ENCODE data around the gene MYCN. TPM values are rescaled to one million over a fixed set of nuclear protein-coding genes. Genes with fewer than 3 reads are reported as not detected.

MYCN gene
- total and polyA plus RNA-seq, 4 donors = 0.16 to 1.3 TPM; not detected in 2

GRCh38 chr2:15986644-15987043 lies 46.3 kb downstream of the MYCN start:
- WGBS = 86% methylated on average over 4 of the region's 4 CpGs
- DNase-seq (ENCODE audit: low spot score) = no peak

GRCh38 chr2:15988733-15989132 lies 48.4 kb downstream of the MYCN start:
- WGBS = 88% methylated on average over 5 of the region's 5 CpGs
- Histone ChIP-seq H3K36me3 (ENCODE audit: control insufficient read depth in 4 of 4, insufficient read depth in 3 of 4, low read depth in 1 of 4, low read length in 3 of 4) (no peaks in the 10 kb centered on the region), H3K4me1 (ENCODE audit: control insufficient read depth in 4 of 4, insufficient read depth in 4 of 4, low read length in 3 of 4) (no peaks in the 10 kb centered on the region), H3K27me3 (ENCODE audit: control insufficient read depth in 4 of 4, insufficient read depth in 4 of 4, low read length in 3 of 4) (no peaks in the 10 kb centered on the region), H3K27ac (ENCODE audit: low read depth in 1 of 2, low read length in 2 of 2) (no peak overlapping the region), H3K9me3 (ENCODE audit: control insufficient read depth in 4 of 4, low read length in 3 of 4) (no peaks in the 10 kb centered on the region), H3K9ac (ENCODE audit: low read depth in 1 of 2, low read length in 2 of 2) (no peak overlapping the region), H3K4me3 (ENCODE audit: low read depth in 1 of 3, low read length in 3 of 3) (no peak overlapping the region)
- TF ChIP-seq REST (IDR thresholded peaks at IDR 0.05) (no peak), HNF4A (conservative IDR thresholded peaks at IDR 0.05) (no peak), ZBTB33 (IDR thresholded peaks at IDR 0.05) (no peak), NR2F2 (IDR thresholded peaks at IDR 0.05) (no peak), HNF4G (IDR thresholded peaks at IDR 0.05) (no peak), GABPA (IDR thresholded peaks at IDR 0.05 in 1 of 2, conservative IDR thresholded peaks at IDR 0.05 in 1 of 2) (no peak), SP1 (IDR thresholded peaks at IDR 0.05) (no peak), RAD21 (IDR thresholded peaks at IDR 0.05) (no peak), RXRA (IDR thresholded peaks at IDR 0.05) (no peak), JUND (IDR thresholded peaks at IDR 0.05) (no peak)
- TF ChIP-seq, protein P1, sequence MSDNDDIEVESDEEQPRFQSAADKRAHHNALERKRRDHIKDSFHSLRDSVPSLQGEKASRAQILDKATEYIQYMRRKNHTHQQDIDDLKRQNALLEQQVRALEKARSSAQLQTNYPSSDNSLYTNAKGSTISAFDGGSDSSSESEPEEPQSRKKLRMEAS (IDR thresholded peaks at IDR 0.05) = no peak
- TF ChIP-seq, protein P2, sequence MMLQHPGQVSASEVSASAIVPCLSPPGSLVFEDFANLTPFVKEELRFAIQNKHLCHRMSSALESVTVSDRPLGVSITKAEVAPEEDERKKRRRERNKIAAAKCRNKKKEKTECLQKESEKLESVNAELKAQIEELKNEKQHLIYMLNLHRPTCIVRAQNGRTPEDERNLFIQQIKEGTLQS (IDR thresholded peaks at IDR 0.05) = no peak
- TF ChIP-seq, protein P3, sequence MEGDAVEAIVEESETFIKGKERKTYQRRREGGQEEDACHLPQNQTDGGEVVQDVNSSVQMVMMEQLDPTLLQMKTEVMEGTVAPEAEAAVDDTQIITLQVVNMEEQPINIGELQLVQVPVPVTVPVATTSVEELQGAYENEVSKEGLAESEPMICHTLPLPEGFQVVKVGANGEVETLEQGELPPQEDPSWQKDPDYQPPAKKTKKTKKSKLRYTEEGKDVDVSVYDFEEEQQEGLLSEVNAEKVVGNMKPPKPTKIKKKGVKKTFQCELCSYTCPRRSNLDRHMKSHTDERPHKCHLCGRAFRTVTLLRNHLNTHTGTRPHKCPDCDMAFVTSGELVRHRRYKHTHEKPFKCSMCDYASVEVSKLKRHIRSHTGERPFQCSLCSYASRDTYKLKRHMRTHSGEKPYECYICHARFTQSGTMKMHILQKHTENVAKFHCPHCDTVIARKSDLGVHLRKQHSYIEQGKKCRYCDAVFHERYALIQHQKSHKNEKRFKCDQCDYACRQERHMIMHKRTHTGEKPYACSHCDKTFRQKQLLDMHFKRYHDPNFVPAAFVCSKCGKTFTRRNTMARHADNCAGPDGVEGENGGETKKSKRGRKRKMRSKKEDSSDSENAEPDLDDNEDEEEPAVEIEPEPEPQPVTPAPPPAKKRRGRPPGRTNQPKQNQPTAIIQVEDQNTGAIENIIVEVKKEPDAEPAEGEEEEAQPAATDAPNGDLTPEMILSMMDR (IDR thresholded peaks at IDR 0.05; ENCODE audit: low read depth, low read length, missing input control) = no peak
- no peak for DNase-seq (ENCODE audit: low spot score)

More at GRCh38 chr2:15986644-15987043, 46.3 kb downstream of the MYCN start:
- H3K27me3 ChIP-seq (ENCODE audit: control insufficient read depth in 4 of 4, insufficient read depth in 4 of 4, low read length in 3 of 4) = no peaks in the 10 kb centered on the region
- H3K4me1 ChIP-seq (ENCODE audit: control insufficient read depth in 4 of 4, insufficient read depth in 4 of 4, low read length in 3 of 4) = no peaks in the 10 kb centered on the region
- no peak overlapping the region for H3K4me3 ChIP-seq (ENCODE audit: low read depth in 1 of 3, low read length in 3 of 3)
- no peak overlapping the region for H3K9ac ChIP-seq (ENCODE audit: low read depth in 1 of 2, low read length in 2 of 2)
- no peaks in the 10 kb centered on the region for H3K9me3 ChIP-seq (ENCODE audit: control insufficient read depth in 4 of 4, low read length in 3 of 4)
- H3K36me3 ChIP-seq (ENCODE audit: control insufficient read depth in 4 of 4, insufficient read depth in 3 of 4, low read depth in 1 of 4, low read length in 3 of 4) = no peaks in the 10 kb centered on the region
- TF ChIP-seq HNF4G (IDR thresholded peaks at IDR 0.05) = no peak
- no peak for TF ChIP-seq EGR1 (IDR thresholded peaks at IDR 0.05; ENCODE audit: low read depth in 2 of 2)
- no peak overlapping the region for H3K27ac ChIP-seq (ENCODE audit: low read depth in 1 of 2, low read length in 2 of 2)
